Inferior parietal cortex (tissue), 1 donor: ENCODE data around the gene VTI1A.
"Not testable (repeated sequence)": the region's sequence is repeated elsewhere in the genome, so short reads cannot be mapped to it uniquely, and the experiment has no call there.

ENCODE experiments used
- DNase-seq: peaks from one replicate; pipeline ENCODE4 v3.0.0-alpha.2; 2016; ENCODE audit errors: extremely low spot score

Gene VTI1A

GRCh38 chr10:112720178-112720577 is 273.2 kb downstream of the VTI1A start:
- DNase-seq: no peak

GRCh38 chr10:112721080-112721698 is 274.2 kb downstream of the VTI1A start:
- peak; percentile 66 for DNase-seq

- DNase-seq: peak; percentile 31
These were observed 275.7 kb downstream of the VTI1A start for GRCh38 chr10:112722758-112723157.

GRCh38 chr10:112723876-112724275 is 276.9 kb downstream of the VTI1A start:
- DNase-seq: no peak

- DNase-seq: no peak
These were observed 277.5 kb downstream of the VTI1A start for GRCh38 chr10:112724404-112724991.

- no peak for DNase-seq
These were observed 281.3 kb downstream of the VTI1A start for GRCh38 chr10:112728118-112728883.

GRCh38 chr10:112728997-112729396 is 282.0 kb downstream of the VTI1A start:
- no peak for DNase-seq

GRCh38 chr10:112731450-112731849 is 284.4 kb downstream of the VTI1A start:
- not testable (repeated sequence) for DNase-seq

GRCh38 chr10:112732277-112732921 is 285.4 kb downstream of the VTI1A start:
- peak; percentile 21 for DNase-seq

- DNase-seq: no peak
These were observed 288.2 kb downstream of the VTI1A start for GRCh38 chr10:112735041-112735695.

- no peak for DNase-seq
These were observed 291.9 kb downstream of the VTI1A start for GRCh38 chr10:112738606-112739591.

GRCh38 chr10:112739592-112740353 is 292.8 kb downstream of the VTI1A start:
- DNase-seq: no peak

GRCh38 chr10:112741830-112742402 is 294.9 kb downstream of the VTI1A start:
- no peak for DNase-seq

GRCh38 chr10:112744181-112745096 is 297.4 kb downstream of the VTI1A start:
- no peak for DNase-seq

GRCh38 chr10:112746329-112746728 is 299.3 kb downstream of the VTI1A start:
- DNase-seq: no peak

GRCh38 chr10:112750427-112751167 is 303.6 kb downstream of the VTI1A start:
- no peak for DNase-seq

- no peak for DNase-seq
These were observed 304.6 kb downstream of the VTI1A start for GRCh38 chr10:112751651-112752050.

- no peak for DNase-seq
These were observed 305.3 kb downstream of the VTI1A start for GRCh38 chr10:112752288-112752687.
